Posterior vena cava (tissue), 2 donors: Measurements from ENCODE around the gene SPRR1B. TPM values are rescaled to one million over a fixed set of nuclear protein-coding genes. Genes with fewer than 3 reads are reported as not detected.
"Not testable (repeated sequence)": the region's sequence is repeated elsewhere in the genome, so short reads cannot be mapped to it uniquely, and the experiment has no call there.

ENCODE experiments used
- DNase-seq: peaks from one replicate; pipeline ENCODE4 v3.0.0-alpha.2; 2020; ENCODE audit warnings: low spot score
- intact Hi-C, 2 donors: fragments of 100-400 bp; cut with DNase I; formaldehyde crosslinking; loops; one replicate each; pipeline versions ENCODE4 v1.14.1 to v1.14.2; 2022 to 2023
- total RNA-seq, 2 donors: library from RNA; stranded (reverse); fragmentation: NEBNext Ultra II Directional; extraction: Animal tissue kit (Norgen Biotek cat#: 25700); gene quantifications; one replicate each; pipeline ENCODE4 v1.2.1, GENCODE V29; 2021
- donor health status: DM: yes; HTN: yes; CAD: no.
- donor health status: DM: yes; HTN: yes; CAD: no.

SPRR1B gene
- total RNA-seq, 2 donors from 2014 or later = not detected

DNA sequence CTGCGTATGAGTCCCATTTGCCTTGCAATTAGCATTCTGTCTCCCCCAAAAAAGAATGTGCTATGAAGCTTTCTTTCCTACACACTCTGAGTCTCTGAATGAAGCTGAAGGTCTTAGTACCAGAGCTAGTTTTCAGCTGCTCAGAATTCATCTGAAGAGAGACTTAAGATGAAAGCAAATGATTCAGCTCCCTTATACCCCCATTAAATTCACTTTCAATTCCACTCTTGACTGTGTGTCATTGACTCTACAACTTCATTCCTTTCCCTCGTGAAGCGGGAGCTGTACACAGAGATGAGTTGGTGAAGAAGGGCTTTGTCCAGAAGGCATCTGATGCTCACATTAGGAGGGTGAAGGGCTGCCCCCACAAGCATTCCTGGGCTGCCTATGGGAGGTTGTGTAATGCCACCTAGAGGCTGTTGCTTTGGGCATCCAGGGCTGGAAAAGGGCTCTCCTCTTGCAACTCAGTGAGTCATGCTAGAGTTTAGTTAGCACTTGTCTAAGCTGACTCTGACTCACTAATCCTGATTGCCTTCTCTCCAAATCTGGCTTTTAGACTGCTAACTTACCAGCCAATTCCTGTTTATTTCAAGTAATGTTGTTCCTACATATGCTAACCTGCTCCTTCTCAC lies 1.8 kb downstream of the SPRR1B start:
- intact Hi-C loops = no loop called here
- DNase-seq = no peak

- intact Hi-C loops = no loop called here
- no peak for DNase-seq
Observed at GRCh38 chr1:153035211-153035610, 4.2 kb downstream of the SPRR1B start.

DNA sequence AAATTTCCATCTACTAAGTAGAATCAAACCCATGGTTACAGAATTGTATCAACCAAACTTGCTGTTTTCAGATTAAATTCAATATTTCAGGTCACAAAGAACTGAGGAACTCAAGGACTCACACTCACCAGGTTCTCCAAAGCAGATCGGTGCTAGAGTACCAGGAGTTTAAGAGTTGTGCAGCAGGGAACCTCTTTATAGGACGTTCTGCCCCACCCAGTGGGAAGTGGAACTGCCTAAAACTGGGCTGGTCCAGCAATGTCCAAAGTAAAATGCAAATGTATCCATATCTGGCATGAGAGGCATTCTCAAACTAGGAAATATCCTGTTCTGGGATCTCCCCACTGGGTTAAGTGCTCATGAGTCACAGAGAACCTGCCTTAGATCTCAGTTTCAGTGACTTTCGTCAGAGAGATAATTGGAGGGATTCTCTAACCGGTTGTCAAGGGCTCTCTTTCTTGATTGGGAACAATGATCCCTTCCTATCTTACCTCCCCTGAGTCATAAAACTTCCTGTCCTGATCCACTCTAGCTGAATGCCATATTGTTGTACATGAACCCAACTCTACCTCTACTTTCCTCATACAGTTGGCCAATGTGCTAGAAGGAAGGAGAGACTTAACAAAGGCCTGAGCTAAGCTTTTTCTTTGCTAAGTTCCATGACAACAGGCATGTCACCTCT lies 10.1 kb downstream of the SPRR1B start, which contains the start of gene SPRR2D:
SPRR2D (minus strand) TSS at position 171 of the 682 bp plus-strand sequence. CDS start 774 bp downstream, outside the sequence.
- intact Hi-C loops = no loop called here
- DNase-seq = no peak

DNA sequence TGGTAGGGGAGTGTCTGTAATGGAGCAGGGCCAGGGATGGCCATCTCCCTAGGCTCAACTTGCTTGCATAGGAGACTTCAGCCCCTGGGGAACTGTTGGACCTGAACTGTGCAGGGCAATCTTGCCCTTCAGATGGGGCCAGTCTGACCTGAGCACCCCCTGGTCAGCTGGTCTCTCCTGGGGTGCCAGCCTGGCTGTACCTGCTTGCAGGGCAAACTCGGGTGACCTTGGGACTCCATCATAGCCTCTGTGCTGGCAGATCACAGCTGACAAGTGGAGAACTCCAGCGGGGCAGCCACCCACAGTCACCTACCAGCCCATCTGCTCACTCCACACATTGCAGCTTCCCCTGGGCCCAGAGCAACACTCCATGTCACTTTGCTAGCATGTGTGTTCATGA lies 18.2 kb downstream of the SPRR1B start:
- DNase-seq = no peak
- intact Hi-C loops = no loop called here

DNA sequence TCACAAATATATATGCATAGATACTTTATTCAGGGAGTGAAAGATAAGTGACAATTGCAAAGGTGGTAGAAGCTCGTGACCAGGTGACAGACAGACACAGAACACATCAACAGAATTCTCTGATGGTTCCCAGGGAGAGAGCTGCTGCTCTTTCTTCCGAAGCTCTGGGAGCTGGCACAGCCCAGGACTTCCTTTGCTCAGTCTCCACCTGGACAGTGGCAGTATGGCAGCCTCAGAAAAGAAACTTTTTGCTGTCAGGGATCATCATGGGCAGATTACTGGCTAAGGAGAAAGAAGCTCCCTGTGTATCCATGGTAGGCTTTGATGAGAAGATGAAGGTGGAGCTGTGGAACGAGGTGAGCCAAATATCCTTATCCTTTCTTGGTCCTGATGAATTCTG lies 25.1 kb downstream of the SPRR1B start:
- intact Hi-C loops, DNase-seq: not testable (repeated sequence)

GRCh38 chr1:153057375-153057774 lies 26.4 kb downstream of the SPRR1B start, which contains the start of gene SPRR2A:
Gene SPRR2A, minus strand, starts transcription at chr1:153057512. Its CDS starts 777 bp downstream, at chr1:153056735.
- DNase-seq = no peak
- intact Hi-C loops = no loop called here

DNA sequence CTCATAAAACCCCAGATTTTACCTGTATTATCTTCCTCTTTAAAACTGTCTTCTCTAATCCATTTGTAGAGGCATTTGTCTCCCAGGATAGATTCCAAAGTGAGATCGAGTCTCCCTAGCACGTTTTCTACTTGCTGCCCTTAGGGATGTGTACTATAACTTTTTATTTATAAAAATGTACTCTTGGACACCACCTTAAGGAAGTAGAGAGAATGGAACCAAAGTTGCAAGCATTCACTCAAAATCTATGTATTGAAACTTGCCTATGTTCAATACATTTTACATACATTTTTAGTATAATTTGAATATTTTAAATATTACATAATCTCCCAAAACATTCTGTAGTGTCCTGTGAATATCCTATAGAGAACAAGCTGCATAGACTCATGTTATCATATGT lies 27.2 kb downstream of the SPRR1B start:
- intact Hi-C loops = no loop called here
- no peak for DNase-seq

- DNase-seq = no peak
- intact Hi-C loops = no loop called here
Observed at GRCh38 chr1:153058826-153059784, 28.1 kb downstream of the SPRR1B start.

GRCh38 chr1:153070243-153070642 lies 39.2 kb downstream of the SPRR1B start:
- no peak for DNase-seq
- intact Hi-C loops = no loop called here

DNA sequence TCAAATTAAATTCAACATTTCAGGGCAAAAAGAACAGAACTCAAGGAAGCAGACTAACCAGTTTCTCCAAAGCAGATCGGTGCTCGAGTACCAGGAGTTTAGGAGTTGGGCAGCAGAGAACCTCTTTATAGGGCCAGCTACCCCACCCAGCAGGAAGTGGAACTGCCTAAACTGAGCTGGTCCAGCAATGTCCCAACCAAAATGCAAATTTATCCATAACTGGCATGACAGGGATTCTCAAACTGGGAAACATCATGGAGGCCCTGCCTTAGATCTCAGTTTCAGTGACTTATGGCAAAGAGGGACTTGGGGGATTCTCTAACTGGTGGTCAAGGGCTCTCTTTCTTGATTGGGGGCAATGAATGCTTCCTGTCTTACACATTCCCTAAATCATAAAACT lies 40.5 kb downstream of the SPRR1B start, which contains the start of gene SPRR2B:
SPRR2B (minus strand) TSS at position 101 of the 400 bp plus-strand sequence. CDS start 772 bp downstream, outside the sequence.
- DNase-seq = no peak
- intact Hi-C loops = no loop called here

DNA sequence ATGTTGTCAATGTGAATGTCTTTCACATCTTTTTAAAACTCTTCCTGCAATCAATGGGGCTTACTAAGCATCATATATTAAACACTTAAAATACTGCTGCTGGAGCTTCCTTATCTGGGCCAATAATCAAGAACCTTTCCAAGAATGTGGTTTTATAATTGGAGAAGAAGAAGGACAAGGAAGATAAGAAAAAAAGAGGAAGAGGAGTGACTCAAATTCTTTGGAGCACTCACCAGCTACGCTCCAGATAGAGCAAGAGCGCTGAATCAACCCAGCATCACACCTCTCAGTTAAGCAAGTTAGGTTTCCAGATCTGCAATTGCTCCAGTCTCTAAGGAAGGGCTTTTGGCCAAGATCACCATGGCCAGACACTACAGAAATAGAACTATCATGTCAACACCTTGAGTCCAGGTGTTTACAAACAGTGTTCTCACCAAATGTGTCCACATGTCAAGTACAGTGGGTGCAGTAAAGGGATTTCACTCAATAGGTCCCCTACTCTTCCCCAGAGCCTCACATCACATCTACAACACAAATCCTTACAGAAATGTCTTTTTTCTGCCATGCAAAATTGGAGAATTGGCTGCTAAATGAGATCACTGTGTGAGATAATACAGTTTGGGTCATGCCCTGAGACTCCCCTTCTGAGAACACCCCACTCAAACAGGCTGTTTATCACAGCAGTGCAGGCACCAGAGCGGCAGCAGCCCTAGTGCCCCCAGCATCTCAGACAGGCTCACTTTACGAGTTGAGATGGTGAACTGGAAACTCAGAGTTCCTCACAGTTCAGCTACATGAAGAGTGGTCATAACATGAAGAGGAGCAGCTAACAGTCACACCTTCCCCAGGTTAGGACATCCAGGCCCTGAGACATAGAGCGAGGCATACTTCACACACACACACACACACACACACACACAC lies 42.1 kb downstream of the SPRR1B start:
- DNase-seq = no peak
- intact Hi-C loops = no loop called here

GRCh38 chr1:153081736-153082135 lies 50.7 kb downstream of the SPRR1B start:
- intact Hi-C loops = no loop called here
- DNase-seq = no peak

Other genes with a start within 250 kb of the SPRR1B start
- not detected for gene LCE1E, start 244.9 kb upstream of the SPRR1B start, total RNA-seq
- not detected for gene LCE1D, start 234.5 kb upstream of the SPRR1B start, total RNA-seq
- not detected for gene LCE1C, start 224.6 kb upstream of the SPRR1B start, total RNA-seq
- gene LCE1B, start 219.2 kb upstream of the SPRR1B start, total RNA-seq = not detected
- not detected for gene LCE1A, start 203.7 kb upstream of the SPRR1B start, total RNA-seq
- not detected for gene LCE6A, start 188.3 kb upstream of the SPRR1B start, total RNA-seq
- not detected for gene LCE7A, start 171.2 kb upstream of the SPRR1B start, total RNA-seq
- not detected for gene SMCP, start 152.9 kb upstream of the SPRR1B start, total RNA-seq
- not detected for gene IVL, start 122.7 kb upstream of the SPRR1B start, total RNA-seq
- gene SPRR5, start 84.0 kb upstream of the SPRR1B start, total RNA-seq = not detected
- gene SPRR4, start 60.6 kb upstream of the SPRR1B start, total RNA-seq = not detected
- gene SPRR1A, start 47.1 kb upstream of the SPRR1B start, total RNA-seq = not detected
- gene SPRR3, start 29.5 kb upstream of the SPRR1B start, total RNA-seq = not detected
- gene SPRR2D, start 9.9 kb downstream of the SPRR1B start, total RNA-seq = not detected
- gene SPRR2A, start 26.3 kb downstream of the SPRR1B start, total RNA-seq = not detected
- not detected for gene SPRR2B, start 40.4 kb downstream of the SPRR1B start, total RNA-seq
- gene SPRR2E, start 63.3 kb downstream of the SPRR1B start, total RNA-seq = not detected
- 1 to 10 TPM in 1 of 2 donors, not detected in 1; 1.9 TPM for gene SPRR2F, start 82.3 kb downstream of the SPRR1B start, total RNA-seq
- gene SPRR2G, start 119.7 kb downstream of the SPRR1B start, total RNA-seq = not detected
- not detected for gene LELP1, start 172.2 kb downstream of the SPRR1B start, total RNA-seq
- gene PRR9, start 186.4 kb downstream of the SPRR1B start, total RNA-seq = not detected
- gene LORICRIN, start 228.5 kb downstream of the SPRR1B start, total RNA-seq = not detected